GM12874 (cell line): ENCODE data around the gene ATP7B.

ENCODE experiments used
- TF ChIP-seq, protein P1 (sequence below): IDR thresholded peaks from 2 replicates; pipeline ENCODE4 v1.5.1; 2011; ENCODE audit warnings: low read depth, mild to moderate bottlenecking, control low read depth, low read length, moderate library complexity; ENCODE audit not compliant: insufficient read depth

Gene ATP7B

DNA sequence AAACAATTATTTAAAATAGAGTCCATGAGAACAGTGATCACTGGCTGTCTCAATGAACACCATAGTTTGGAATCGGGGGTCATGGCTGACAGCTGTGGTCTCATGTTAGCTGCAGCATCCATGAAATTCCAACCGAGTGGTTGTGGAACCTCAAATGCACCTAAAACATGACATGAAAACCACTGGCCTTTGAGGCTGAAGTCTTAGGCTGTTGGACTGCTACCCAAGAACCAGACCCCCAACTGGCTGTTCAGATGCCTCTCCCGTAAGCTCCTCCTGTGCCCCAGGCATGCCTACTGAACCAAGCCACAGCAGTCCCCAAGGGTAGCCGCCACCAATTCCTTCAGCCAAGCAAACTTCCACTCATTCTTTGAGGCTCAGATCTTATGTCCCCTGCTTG is 50.5 kb downstream of the ATP7B start:
- TF ChIP-seq, protein P1, sequence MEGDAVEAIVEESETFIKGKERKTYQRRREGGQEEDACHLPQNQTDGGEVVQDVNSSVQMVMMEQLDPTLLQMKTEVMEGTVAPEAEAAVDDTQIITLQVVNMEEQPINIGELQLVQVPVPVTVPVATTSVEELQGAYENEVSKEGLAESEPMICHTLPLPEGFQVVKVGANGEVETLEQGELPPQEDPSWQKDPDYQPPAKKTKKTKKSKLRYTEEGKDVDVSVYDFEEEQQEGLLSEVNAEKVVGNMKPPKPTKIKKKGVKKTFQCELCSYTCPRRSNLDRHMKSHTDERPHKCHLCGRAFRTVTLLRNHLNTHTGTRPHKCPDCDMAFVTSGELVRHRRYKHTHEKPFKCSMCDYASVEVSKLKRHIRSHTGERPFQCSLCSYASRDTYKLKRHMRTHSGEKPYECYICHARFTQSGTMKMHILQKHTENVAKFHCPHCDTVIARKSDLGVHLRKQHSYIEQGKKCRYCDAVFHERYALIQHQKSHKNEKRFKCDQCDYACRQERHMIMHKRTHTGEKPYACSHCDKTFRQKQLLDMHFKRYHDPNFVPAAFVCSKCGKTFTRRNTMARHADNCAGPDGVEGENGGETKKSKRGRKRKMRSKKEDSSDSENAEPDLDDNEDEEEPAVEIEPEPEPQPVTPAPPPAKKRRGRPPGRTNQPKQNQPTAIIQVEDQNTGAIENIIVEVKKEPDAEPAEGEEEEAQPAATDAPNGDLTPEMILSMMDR: no peak

DNA sequence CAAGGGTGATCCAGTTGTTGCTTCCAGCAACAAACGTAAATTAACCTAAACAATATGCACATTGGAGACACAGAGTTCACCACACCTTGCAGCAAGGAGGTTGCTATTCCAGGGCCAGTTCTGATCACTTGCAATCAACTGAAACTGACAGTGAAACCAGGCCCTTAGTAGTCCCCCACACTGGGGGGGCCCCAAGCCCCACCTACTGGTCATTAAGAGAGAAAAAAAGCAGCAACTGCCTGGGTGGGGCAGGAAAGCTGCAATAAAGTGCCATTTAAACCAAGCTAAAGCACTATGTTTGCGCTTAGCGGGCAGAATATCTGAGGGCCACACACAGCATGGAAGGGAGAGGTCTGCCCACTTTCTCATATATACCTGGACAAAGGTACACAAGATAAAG is 51.5 kb downstream of the ATP7B start:
- TF ChIP-seq, protein P1: peak; percentile 33; the same call in 1 of the 2 replicates

DNA sequence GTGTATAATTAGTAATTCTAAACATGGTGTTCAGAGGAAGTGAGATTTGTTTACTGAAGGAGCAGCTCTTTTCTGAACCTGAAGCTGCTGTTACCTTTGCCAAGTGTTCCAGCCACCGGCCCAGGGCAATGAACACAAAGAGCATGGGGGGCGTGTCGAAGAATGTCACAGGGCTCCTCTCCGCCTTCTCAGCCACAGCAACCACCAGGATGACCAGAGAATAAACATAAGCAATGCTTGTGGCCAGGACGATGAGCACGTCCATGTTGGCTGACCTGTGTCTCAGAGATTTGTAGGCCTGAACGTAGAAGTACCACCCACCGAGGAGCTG is 53.1 kb downstream of the ATP7B start:
- TF ChIP-seq, protein P1: no peak

DNA sequence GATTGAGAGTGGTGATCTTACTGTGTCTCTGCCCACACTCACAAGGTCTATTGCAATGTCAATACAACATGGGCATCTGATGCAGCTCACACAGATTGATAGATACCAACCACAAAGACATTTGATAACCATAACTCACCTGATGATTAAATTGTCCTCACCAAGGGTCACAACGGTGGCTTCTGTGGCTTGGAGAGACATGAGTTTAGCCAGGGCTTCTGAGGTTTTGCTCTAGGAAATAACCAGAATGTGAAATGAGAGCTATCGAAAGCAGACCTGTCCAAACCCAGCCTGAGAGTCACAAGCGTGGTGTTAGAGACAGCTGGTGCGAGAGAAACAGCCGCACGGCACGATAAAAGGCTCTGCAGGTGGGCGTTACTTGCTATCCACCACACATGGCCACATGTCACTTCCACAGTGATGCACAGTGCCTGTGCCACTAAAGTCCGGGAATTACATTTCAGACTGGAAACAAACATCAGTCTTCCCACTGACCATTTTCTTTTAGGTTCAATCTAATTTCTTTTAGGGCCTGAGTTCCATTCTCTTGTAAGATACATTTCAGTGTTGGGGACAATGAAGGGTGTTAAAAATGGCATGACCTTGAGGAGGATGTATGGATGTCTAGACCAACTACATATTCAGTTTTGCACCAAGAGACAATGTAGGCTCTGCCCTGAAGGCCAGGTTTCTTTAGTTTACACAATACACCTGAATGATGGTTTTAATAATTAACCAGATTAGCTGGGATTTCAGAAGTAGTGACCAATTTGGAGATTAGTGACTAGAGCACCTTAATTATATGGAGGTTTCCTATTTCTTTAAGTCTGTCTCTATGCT is 53.7 kb downstream of the ATP7B start:
- TF ChIP-seq, protein P1: no peak

DNA sequence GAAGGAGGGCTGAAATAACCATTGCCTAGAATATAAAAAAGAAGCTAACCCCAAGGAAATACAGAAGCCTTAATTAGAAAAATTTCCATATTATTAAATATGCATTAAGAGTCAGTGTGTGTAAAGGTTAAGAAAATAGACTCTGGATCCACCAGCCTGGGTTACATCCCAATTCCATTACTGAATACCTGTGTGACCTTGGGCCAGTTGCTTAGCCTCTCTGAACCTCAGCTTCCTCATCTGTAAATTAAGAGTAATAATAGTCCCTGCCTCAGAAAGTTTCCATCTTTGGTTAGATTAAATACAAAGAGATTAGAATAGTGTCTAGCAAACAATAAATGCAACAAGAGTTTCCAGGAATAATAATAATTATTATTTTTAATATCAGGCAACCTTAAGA is 54.5 kb downstream of the ATP7B start:
- TF ChIP-seq, protein P1: no peak

DNA sequence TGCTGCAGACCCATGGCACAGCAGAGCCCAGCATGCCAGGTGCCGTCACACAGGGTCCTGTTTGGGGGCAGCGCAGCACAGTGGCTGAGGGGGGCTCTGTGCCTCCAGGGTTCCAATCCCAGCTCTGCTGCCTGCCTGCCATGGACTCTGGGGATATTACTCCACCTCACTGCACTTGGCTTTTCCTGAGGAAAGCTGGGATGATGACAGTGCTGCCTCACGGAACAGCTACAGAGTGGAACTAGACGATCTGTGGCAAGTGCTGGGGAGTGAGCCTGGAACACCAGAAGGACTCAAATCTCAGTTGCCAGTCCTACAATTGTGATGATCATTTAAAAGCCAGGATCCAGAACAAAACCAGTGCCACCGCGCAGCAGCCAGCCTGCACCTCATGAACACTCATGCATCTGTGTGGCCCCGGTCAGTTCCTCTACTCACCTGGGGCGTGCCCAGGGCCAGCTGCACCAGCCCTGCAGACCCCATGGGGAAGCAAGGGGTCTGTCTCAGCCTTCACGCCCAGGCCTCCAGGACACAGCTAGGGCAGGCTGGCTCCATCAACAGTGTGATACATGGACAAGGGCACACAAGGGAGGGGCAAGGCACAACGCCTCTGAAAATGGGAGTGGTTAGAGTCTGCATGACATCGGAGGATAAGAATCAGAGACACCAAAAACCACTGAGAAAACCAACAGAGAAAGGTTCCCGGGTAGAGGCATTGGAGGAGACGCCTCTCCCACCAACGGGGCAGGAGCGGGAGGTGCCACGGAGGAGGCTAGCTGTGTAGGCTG is 55.2 kb downstream of the ATP7B start:
- TF ChIP-seq, protein P1: no peak

DNA sequence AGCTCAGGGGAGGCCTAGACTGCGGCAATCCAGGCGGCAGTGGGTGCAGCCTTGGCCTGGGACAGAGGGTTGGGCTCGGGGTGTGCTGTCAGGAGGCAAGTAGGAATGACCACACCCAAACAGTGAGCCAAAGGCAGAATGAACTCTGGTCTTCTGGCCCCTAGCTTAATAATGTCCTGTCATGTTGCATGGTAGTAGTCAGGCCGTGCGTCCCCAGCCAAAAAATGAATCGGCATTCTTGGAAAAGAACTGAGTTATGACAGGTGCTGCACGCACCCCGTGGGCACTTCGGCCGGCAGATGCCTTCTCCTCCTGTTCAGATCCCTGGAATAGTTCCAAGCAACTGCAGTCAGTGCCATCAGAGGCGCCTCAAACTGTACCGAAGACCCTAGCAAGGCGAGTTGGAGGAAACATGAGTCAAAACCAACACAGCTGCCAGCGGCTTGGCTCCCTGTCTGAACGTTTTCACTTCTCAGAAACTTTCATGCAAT is 55.9 kb downstream of the ATP7B start:
- TF ChIP-seq, protein P1: no peak
